Smooth muscle cell (in vitro differentiated cells): ENCODE measurements around the gene CCR3. TPM values are rescaled to one million over a fixed set of nuclear protein-coding genes. Genes with fewer than 3 reads are reported as not detected.

Experiments used
- DNase-seq: peaks from one replicate; lab custom pipeline; 2025; ENCODE audit not compliant: unreplicated experiment; lab: John Stamatoyannopoulos, UW
- H2AFZ ChIP-seq: fragments of 200-600 bp; sonication (generic); 2 replicates; pipeline ENCODE4 v1.6.0; 2016; ENCODE audit warnings: antibody characterized with exemption, low read depth, mild to moderate bottlenecking
- H3F3A ChIP-seq: fragments of 200-600 bp; sonication (generic); 2 replicates; pipeline ENCODE4 v1.6.0; 2017; ENCODE audit warnings: antibody characterized with exemption, low read depth
- H3K27ac ChIP-seq: fragments of 200-600 bp; sonication (generic); 2 replicates; pipeline ENCODE4 v1.5.1; 2016; ENCODE audit warnings: low read depth, mild to moderate bottlenecking
- H3K27me3 ChIP-seq: fragments of 200-600 bp; sonication (generic); 2 replicates; pipeline ENCODE4 v1.6.1; 2016; ENCODE audit warnings: low read depth, mild to moderate bottlenecking
- H3K36me3 ChIP-seq: fragments of 200-600 bp; sonication (generic); 2 replicates; pipeline ENCODE4 v1.5.1; 2016; ENCODE audit warnings: low read depth
- H3K4me1 ChIP-seq: fragments of 200-600 bp; sonication (generic); 2 replicates; pipeline ENCODE4 v1.5.1; 2016; ENCODE audit warnings: low read depth
- H3K4me2 ChIP-seq: fragments of 200-600 bp; sonication (generic); 2 replicates; pipeline ENCODE4 v1.6.0; 2016; ENCODE audit warnings: mild to moderate bottlenecking
- H3K4me3 ChIP-seq: fragments of 200-600 bp; sonication (generic); 2 replicates; pipeline ENCODE4 v1.5.1; 2016; ENCODE audit warnings: mild to moderate bottlenecking
- H3K79me2 ChIP-seq: fragments of 200-600 bp; sonication (generic); 2 replicates; pipeline ENCODE4 v1.6.0; 2016; ENCODE audit warnings: low read depth, mild to moderate bottlenecking
- H3K9ac ChIP-seq: fragments of 200-600 bp; sonication (generic); 2 replicates; pipeline ENCODE4 v1.6.0; 2016; ENCODE audit warnings: low read depth
- H3K9me3 ChIP-seq: fragments of 200-600 bp; sonication (generic); replicated peaks from 2 replicates; pipeline ENCODE4 v1.5.1; 2016; ENCODE audit warnings: low read depth
- H4K20me1 ChIP-seq: fragments of 200-600 bp; sonication (generic); 2 replicates; pipeline ENCODE4 v1.6.0; 2016; ENCODE audit warnings: low read depth
- WGBS: methylation state at CpG from one replicate; pipeline ENCODE4 v1.1.7; 2016; ENCODE audit warnings: low lambda C conversion rate; 5-methylcytosine and 5-hydroxymethylcytosine counted together
- polyA plus RNA-seq: library from polyadenylated mRNA; unstranded; fragments of >200 nt; fragmentation: Nextera tagmentation; extraction: Ambion mirVana; gene quantifications from 2 replicates; pipeline ENCODE4 v1.2.1, GENCODE V29; 2016
- total RNA-seq: library from RNA; depleted of rRNA; stranded (reverse); fragments of >200 nt; gene quantifications from 2 replicates; pipeline ENCODE4 v1.2.3, GENCODE V29; 2014
- TF ChIP-seq, protein P1 (sequence below): fragments of 200-600 bp; sonication (generic); IDR thresholded peaks from 2 replicates; pipeline ENCODE4 v1.5.1; 2017; ENCODE audit warnings: borderline replicate concordance, mild to moderate bottlenecking, antibody characterized with exemption; ENCODE audit not compliant: insufficient read depth, poor library complexity, severe bottlenecking

The CCR3 gene
- total and polyA plus RNA-seq, 2 experiments from 2014 or later, result not detected

DNA sequence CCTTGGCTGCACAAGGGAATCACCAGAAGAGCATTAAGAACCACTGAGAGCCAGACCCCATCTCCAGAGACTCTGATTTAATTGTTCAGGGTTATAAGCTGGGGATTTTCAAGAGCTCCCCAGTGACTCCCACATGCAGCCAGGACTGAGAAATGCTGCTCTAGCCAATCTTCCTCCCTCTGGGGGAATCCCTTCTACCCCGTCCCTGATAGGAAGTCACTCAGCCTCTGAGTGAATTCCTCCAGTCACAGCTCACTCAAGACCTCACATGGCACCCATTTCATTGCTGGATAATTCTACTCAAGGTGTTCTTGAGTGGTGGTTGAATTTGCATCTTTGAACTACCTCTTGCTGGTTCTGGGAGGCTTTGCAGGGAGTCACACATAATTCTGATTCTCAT, 10.7 kb downstream of the CCR3 start:
- no peak overlapping the region for H2AFZ ChIP-seq
- DNase-seq, result no peak
- H4K20me1 ChIP-seq, result no peaks in the 10 kb centered on the region
- H3K27ac ChIP-seq, result no peak overlapping the region
- no peaks in the 10 kb centered on the region for H3K9me3 ChIP-seq
- H3K4me1 ChIP-seq, result no peaks in the 10 kb centered on the region
- no peak overlapping the region for H3K9ac ChIP-seq
- 67% methylated on average over 1 of the region's 1 CpG for WGBS
- H3K27me3 ChIP-seq, result peaks cover 13% of the 10 kb centered on the region
- H3K36me3 ChIP-seq, result no peaks in the 10 kb centered on the region
- H3K4me3 ChIP-seq, result no peak overlapping the region
- no peaks in the 10 kb centered on the region for H3F3A ChIP-seq
- TF ChIP-seq, protein P1, sequence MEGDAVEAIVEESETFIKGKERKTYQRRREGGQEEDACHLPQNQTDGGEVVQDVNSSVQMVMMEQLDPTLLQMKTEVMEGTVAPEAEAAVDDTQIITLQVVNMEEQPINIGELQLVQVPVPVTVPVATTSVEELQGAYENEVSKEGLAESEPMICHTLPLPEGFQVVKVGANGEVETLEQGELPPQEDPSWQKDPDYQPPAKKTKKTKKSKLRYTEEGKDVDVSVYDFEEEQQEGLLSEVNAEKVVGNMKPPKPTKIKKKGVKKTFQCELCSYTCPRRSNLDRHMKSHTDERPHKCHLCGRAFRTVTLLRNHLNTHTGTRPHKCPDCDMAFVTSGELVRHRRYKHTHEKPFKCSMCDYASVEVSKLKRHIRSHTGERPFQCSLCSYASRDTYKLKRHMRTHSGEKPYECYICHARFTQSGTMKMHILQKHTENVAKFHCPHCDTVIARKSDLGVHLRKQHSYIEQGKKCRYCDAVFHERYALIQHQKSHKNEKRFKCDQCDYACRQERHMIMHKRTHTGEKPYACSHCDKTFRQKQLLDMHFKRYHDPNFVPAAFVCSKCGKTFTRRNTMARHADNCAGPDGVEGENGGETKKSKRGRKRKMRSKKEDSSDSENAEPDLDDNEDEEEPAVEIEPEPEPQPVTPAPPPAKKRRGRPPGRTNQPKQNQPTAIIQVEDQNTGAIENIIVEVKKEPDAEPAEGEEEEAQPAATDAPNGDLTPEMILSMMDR, result no peak
- H3K4me2 ChIP-seq, result no peak overlapping the region
- H3K79me2 ChIP-seq, result no peaks in the 10 kb centered on the region

DNA sequence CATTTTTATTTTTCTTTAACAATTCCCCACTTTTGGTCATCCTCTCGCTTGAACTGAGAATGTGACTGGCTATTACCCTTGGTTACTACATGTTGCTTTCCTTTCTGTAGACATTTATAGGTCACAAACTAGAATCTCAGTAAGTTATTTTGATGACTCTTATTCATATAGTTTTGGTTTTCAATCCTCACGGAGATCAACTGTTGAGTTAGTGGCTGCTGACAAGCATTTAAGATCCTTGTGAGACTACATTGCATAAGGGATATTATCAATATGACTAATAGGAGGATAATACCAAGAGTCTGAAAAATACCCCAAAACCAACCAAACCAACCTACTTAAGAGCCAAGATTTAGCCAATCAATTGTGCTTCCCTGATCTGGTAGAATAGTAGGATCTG, 16.3 kb downstream of the CCR3 start:
- H3K27me3 ChIP-seq, result peaks cover 7% of the 10 kb centered on the region
- H4K20me1 ChIP-seq, result no peaks in the 10 kb centered on the region
- no peaks in the 10 kb centered on the region for H3K79me2 ChIP-seq
- H3K27ac ChIP-seq, result no peak overlapping the region
- H2AFZ ChIP-seq, result no peak overlapping the region
- TF ChIP-seq, protein P1, result no peak
- H3K4me2 ChIP-seq, result no peak overlapping the region
- no peaks in the 10 kb centered on the region for H3K4me1 ChIP-seq
- DNase-seq, result no peak
- WGBS, result 71% methylated on average over 2 of the region's 2 CpGs
- no peak overlapping the region for H3K4me3 ChIP-seq
- no peaks in the 10 kb centered on the region for H3F3A ChIP-seq
- no peak overlapping the region for H3K9ac ChIP-seq
- H3K36me3 ChIP-seq, result no peaks in the 10 kb centered on the region
- no peaks in the 10 kb centered on the region for H3K9me3 ChIP-seq

DNA sequence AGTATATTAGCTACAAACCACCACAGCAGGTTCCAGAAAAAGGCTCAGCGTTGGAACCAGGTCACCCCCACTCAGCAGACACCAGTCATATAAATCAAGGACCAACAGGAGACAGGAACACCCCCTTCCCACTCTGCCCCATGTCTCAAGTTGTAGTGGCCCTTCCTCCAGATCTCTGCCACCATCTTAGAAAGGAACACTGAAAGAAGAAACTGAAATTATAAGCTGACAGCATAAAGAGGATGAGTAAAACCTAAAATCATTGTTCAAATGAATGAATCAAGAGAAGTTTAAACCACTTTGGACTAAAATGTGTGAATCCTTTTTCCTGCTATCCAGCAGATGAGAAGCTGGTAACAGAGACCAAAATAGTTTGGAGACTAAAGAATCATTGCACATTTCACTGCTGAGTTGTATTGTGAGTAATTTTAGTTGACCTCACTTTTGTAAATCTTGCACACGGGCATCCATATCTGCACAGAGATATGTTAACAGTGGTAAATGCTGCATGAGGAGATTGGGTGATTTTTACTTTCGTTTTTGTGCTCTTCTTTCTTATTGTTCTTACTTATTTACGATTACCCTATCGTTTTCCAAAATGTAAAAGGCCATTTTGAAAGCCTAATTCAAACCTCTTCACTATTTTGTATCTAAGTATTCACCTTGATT, 19.8 kb downstream of the CCR3 start:
- Histone ChIP-seq H3K4me3 (no peak overlapping the region), H2AFZ (no peak overlapping the region), H3K27ac (no peak overlapping the region), H3K4me2 (no peak overlapping the region), H3K4me1 (no peaks in the 10 kb centered on the region), H3K36me3 (no peaks in the 10 kb centered on the region), H3K79me2 (no peaks in the 10 kb centered on the region), H3K9me3 (no peaks in the 10 kb centered on the region), H3K27me3 (no peaks in the 10 kb centered on the region), H3F3A (no peaks in the 10 kb centered on the region), H4K20me1 (no peaks in the 10 kb centered on the region), H3K9ac (no peak overlapping the region)
- TF ChIP-seq, protein P1, result no peak
- DNase-seq, result no peak
- WGBS, result 79% methylated on average over 5 of the region's 5 CpGs

DNA sequence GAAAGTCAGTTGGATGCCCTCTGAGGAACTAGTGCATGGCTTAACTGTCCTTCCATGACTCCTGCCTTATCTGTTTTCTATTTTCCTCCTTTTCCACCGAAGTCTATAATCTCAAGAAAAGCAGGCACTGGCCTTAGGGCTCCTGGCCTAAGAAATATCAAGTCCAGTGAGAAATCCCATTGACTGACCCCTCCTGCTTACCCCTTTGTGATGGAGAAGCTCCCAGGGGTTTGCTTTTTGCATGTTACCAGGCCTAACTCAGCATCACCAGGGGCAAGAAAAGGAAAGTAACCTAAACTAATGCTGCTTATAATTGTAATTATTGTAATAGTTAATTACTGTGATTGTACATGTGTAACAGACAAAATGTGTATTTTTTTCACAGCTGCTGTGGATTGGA, 21.7 kb downstream of the CCR3 start:
- Histone ChIP-seq H3K9ac (no peak overlapping the region), H3K4me1 (no peaks in the 10 kb centered on the region), H3K9me3 (no peaks in the 10 kb centered on the region), H3F3A (no peaks in the 10 kb centered on the region), H3K36me3 (no peaks in the 10 kb centered on the region), H3K27ac (no peak overlapping the region), H3K27me3 (no peaks in the 10 kb centered on the region), H3K4me3 (no peak overlapping the region), H2AFZ (no peak overlapping the region), H3K4me2 (no peak overlapping the region), H4K20me1 (no peaks in the 10 kb centered on the region), H3K79me2 (no peaks in the 10 kb centered on the region)
- TF ChIP-seq, protein P1, result no peak
- no peak for DNase-seq
- 57% methylated on average over 1 of the region's 1 CpG for WGBS
